DMS114 treated with DMSO at 0.1 percent for 48 hours (cell line): ENCODE data around the gene MAML2.
A peak's percentile ranks its signal among the peaks of the same experiment; 100 is the strongest.

Source experiments
- DNase-seq: peaks from one replicate; lab custom pipeline; 2025; ENCODE audit not compliant: unreplicated experiment; lab: John Stamatoyannopoulos, UW

The MAML2 gene

DNA sequence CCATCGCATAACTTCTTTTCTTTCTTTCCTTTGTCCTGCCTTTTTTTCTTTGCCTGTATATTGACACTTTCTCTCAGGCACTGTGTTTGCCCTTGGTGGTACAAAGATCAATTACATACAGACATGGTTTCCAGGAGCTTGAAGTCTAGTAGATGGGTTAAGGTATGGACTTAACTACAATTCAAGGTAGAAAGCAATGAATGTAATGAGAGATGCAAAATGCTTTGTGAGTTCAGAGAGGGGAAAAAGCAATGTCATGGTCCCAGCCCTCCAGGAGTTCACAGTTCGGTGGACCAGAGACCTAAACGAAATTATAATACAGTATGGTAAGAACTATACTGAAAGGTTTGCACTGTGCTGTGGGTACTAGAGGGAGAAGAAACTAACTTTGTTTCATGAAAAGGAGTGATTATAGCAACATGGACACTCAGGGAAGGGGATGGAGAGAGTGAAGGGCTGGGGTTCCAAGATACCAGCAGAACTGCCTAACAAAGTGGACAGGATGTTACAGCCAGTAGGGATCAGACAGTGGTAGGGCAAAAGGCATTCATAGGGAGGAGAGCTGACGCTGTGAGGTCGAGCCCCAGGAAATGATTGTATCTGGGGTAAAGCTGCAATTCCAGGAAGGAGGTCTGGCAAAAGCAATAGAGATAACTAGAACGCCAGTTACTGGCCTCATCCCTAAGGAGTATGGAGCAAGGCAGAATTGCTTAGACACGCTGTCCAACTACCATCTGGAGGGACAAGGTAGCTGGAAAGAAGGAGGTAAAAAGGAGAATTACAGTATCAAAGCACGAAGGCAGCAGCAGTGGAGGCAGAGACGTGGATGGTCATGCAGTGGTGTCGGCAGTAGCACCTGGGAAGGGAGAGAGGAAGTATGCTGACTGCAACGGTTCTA, 260.7 kb downstream of the MAML2 start:
- no peak for DNase-seq

DNA sequence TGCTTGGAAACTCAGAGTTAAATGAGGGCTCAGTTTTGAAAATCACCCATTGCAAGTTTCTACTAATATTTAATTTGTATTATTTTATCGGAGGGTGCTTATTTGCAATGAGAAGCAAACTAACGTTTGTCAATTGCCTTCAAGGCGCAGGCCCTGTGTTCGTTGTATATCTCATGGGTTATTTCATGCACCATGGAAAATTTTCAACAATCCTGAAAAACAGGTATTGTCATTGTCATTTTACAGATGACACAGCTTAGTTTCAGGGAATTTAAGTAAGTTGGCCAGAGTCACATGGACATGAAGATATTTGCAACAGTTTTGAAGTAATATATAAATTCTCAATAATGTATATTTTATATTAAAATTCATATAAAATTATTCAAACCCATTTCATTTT, 261.4 kb downstream of the MAML2 start:
- no peak for DNase-seq

DNA sequence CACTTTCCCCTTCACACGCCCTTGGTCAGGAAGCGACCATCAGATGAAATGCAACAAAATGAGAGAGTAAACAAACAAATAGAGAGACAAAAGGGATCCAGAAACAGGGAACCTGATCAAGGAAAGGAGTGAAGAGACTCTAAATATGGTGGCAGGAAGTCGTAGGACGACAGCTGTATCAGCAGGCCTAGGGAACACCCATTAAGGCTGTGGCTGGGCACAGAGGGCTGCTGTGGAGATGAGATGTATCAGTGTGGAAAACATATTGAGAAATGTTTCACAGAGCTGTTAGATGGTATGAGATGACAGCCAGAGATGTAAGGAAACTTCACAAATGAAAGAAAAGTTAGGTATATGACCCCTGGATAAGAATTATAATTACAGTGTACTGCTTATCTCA, 263.3 kb downstream of the MAML2 start:
- no peak for DNase-seq

DNA sequence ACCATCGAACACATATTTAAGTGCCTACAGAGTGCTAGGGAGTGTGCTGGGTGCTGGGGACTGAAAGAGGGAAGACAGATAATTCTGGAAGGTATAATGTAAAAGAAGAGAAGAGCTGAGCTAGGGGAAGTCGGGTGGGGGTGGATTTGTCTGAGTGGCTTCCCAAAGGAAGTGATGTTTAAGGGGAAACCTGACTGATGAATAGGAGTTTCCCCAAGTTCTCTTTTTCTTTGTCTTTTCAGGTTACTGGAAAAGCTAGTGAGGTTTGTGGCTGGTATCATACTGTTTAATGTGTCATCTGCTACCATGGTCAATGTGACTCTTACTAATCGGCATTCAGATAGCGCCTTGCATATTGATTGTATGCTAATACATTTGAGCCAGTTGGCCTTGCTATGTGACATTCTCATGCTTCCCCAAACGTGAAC, 267.4 kb downstream of the MAML2 start:
- no peak for DNase-seq

DNA sequence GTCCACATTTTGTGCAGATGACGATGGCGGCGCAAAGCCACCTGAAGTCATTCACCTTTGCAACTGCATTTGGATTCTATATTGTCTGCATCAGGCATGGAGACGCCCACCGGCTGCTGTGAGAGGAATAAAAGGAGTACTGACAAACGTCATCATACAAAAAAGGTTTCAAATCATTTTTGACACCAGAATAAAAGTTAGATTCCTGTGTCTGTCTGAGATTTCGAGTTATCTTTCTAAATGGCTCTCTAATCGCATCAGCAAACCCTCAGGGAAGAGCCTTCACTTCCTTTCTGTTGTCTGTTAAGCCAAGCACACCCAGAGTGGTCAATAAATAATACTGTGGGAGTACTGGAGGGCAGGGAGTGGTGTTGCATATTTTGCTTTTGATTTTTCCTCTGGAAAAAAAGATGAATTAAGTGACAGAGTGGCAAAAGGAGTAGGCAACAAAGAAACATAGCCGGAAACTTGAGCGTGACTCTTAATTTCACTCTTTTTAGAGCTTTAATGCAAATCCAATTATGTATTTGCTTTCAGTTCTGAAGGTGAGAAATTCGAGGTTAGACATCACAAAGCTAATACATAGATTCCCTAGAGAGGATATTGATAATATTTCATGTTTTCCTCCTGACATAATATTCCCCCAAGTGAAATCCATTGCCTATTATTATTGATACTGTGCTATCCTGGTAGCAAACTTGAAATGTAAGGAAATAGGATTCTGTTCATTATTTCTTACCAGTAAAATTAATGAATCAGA, 268.3 kb downstream of the MAML2 start:
- DNase-seq, result no peak

DNA sequence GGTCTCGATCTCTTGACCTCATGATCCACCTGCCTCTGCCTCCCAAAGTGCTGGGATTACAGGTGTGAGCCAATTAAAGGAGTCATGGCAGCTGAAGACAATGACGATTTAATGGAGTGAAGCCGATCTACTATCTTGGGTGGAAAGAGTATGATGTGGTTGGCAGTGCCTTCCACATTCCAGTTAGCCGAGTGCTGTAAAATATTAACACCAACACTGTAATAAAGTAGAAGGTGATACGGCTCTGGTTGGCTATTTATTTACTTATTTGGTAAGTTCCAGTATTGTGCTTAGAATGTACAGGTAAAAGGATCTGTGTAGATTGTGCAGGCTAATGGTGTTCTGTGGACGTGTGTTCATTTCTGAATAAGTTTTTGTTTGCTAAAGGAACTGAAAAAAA, 269.5 kb downstream of the MAML2 start:
- no peak for DNase-seq

DNA sequence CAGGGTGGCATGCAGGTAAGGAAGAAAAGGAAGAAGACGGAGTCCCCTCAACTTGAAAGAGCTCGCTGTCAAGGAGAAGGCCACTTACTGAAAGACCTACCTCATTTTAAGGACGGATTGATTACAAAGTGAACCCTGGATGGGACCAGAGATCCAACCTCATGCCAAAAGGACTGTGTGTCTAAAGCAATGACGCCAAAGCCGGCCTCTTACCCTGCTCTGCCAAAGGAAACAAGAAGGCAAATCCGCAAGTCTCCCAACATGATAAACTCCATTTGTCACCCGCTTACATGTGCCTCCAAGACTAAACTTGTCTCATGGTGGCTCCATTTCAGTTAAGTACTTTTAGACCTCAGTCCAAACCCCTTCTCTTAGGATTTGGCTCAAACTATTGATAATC, 270.4 kb downstream of the MAML2 start:
- no peak for DNase-seq

DNA sequence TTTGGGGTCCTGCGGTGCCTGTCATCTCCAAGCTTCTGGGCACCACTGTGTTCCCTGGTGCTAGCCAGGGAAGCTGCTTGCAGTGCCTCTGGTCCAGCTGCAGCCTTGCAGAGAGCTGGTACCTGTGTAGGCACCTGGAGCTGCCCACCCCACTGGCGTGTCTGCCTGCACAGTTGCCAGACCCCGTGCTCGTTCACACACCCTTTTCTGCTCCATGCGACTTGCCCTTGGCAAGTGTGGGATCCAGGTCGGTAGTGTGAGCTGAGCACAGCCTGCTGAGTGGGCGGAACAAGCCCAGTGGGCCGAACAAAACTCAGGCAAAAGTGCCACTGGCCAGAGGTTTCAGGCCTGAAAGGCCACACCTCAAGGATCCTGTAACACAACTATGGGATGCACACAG, 272.5 kb downstream of the MAML2 start:
- DNase-seq, result no peak

DNA sequence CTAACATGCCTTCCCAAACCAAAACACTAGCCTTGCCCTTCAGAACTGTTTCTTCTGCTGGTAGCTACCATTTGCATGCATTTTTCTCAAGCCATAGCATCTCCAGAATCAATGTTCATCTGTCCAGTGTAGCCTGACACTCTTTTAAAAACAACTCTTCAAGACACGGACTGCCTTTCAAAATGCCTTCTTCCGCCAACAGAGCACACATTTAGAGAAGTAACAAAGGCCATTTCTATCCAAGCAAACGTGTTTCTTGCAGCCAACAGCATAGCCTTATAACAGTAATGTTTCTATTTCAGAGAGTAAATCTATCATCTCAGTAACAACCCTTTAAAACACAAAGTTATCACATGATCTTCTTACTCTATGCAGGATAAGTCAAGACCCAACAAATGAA, 275.8 kb downstream of the MAML2 start:
- DNase-seq, result no peak

DNA sequence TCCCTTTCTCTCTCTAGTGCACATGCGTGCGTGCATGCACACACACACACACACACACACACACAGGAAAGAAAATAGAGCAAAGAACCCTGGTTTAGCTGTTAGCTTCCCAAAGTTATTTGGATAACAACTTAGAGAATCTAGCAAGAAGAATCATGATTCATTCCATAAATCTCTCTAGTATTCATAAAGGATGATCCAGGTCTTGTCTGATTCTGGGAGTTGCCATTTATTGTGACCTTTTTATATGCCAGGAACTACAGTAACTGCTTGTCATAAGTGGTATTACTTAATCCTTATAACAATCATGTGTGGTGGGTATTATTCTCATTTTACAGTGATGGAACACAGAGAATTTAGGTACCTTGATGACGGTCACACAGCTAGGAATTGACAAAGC, 277.6 kb downstream of the MAML2 start:
- DNase-seq, result no peak

DNA sequence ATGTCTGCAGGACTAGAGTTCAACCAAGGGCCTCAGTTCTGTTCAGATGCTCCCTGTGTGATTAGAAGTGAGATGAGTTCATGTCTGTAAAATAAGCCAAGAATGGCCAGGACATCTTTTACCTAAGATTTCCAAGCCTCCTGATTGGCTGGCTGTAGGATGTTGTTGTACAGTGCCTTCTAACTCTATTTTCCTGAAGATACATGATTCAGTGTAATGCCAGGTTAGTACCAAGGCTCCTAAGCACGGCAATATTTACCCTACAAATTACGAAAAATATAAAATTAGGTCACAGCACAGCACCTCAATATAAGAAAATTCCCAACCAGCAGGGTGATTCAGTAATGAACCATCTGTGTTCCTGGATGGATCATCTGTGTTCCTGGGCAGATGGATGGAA, 279.1 kb downstream of the MAML2 start:
- DNase-seq, result no peak

DNA sequence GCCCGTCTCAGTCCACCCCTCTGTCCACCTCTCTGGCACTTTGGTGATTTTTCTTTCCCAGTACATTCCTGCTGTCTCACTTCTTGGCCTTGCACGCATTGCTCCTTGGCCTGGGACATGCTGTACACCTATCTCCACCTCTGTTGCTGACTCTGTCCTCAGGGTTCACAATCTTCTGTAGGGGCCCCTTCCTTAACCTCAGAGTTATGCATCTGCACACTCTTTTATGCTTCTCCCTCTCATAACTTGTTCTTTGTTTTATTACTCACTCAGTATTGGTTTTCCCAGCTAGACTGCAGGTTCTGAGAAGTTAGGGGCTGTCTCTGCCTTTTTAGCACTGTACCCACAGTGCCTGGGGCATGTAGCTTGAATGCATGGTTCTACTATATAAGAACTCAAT, 279.9 kb downstream of the MAML2 start:
- DNase-seq, result no peak

DNA sequence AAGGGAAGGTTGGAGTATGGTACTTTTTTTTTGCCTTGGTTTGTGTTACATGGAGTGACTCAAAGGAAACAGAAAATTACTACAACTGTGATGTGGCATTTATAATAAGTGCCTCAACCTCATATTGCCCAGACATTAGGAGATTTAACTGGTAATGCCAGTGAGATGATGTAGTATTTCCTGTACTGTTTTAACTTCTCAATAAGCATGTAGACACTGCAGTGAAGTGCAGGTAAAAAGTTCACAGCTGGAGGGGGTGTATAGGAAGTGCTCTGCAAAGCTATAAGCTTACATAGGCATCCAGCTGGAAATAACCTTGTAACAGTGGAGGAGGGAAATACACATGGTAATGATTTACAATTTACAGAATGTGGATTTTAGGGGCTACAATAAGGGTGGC, 280.9 kb downstream of the MAML2 start:
- no peak for DNase-seq

DNA sequence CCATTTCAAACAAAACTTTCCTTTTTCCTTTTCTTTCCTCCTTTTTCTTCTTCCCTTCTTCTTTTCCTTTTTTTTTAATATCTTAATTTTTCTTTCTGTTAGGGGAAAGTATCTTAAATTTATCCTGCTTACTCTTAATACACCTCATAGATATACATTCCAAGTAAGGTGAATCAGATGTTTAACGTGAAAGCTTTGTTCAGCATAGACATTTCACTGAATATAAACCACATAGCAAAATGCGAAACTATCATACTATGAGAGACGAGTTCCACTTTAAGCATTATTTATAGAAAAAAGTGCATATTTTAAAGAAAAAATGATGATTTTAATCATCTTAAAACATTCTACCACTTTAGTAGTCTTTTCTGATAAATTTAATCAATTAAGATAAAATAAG, 281.3 kb downstream of the MAML2 start:
- DNase-seq, result no peak

DNA sequence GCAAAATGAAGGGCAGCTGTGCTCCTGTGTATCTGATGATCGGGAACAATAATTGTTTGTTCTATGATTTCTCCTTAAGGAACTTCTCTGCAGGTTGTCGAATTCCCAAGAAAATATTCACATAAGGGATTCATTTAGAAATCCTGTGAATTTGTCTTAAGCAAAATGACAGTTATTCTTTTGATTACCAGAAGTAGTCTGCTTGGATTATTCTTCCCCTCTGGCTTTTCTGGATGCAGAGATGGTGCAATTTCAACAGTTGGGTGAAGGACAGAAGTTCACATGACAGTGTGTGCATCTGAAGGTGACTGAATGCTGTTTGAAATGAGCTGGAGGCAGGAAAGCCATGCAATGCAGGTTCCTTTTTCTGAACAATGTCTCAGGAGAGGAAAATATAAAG, 281.9 kb downstream of the MAML2 start:
- DNase-seq, result no peak

DNA sequence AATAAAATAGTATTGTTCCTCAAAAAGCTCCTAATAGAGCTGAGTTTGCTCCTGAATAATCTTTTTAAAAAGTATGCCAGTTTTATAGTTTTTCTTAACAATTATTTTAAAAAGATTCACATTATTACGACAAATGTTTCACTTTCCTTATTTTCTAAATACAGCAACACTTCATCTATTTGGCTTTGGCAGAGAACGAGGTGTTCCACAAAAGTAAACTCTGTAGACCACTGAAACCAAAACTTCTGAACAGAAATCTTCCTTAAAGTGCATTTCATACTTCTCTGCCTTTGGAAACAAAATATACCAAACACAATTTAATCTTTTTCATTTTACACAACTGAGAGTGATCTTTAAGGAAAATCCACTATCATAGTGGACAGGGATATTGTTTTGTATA, 285.5 kb downstream of the MAML2 start:
- DNase-seq, result no peak

DNA sequence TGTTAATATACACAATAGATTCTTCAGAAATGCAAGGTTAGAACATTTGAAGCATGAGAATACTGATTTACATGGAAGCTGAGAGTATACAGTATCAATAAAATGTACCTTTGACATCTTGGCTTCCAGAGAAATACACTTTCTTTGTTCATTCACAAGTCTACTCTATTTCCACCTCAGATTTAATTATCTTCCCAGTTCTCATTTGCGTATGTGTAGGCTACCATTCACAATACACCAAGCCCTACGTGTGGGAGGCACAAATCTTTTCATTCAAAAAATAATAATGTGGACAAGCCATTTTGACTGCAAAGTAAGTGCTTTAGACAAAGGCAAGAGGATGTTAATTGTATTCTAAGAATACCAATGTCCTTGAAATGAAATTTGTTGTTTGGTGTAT, 286.4 kb downstream of the MAML2 start:
- no peak for DNase-seq

DNA sequence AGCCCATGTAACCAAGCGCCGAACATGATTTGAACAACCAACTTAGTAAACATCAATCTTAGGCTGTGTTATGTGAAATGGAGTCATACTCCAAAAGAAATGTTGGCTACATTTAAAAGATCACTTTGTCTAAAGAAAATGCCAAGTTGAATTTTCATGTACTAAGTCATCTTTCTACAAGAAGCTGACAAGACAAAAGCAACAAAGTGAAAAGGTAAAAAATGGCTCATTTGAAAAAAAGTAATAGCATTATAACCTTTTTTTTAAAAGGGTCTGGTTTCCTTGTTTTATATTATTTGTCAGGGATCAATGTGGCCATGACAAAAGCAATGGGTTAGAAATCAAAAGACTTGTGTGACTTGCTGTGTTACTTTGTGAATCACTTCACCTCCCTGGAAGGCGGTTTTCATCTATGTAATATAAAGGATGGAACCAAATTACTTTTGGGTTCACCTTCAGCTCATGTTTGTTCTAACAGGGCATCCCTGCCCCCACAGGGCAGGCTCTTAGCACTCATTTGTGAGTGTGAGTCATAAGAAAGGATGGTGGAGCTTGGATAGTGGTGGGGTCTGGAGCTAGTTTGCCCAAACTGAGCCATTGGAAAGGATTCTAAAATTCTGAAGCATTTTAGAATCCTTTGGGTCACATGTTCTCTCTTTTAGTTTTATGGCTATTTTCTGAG, 287.1 kb downstream of the MAML2 start:
- no peak for DNase-seq

DNA sequence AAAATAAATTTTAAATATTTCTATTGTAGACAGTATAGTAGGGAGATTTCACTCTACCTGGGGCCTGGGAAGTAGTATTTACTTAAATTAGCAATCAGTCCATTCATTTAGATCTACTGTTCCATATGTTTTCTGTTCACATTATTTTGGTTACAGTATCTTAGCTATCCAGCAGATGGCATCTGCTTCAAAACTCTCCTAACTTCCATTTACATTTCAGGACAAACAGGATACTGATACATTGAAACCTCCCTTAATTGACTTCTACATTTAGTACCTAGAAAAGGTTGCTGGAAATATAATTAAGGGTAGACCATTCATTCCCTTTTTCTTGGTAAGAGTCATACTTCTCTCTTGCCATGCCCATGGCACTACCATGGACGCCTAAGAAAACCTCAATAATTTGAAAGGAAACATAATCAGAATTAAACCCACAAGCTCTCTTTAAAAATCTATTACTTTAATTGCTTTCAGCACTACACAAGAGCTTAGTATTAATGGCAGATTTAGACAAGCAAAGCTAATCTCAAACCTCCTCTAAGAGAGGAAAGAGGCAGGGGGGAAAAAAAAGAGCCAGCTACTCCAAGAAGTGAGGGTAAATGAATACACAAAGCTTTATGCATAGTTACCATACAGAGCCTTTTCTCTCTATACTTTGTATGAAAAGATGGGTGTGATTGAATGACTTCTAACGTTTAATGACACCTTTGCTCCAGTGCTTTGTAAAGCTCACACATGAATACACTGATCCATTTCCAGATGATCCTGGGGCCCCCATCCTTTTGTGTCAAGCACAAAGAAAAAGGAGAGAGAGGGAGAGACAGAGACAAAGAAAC, 287.9 kb downstream of the MAML2 start:
- DNase-seq, result peak; percentile 22

DNA sequence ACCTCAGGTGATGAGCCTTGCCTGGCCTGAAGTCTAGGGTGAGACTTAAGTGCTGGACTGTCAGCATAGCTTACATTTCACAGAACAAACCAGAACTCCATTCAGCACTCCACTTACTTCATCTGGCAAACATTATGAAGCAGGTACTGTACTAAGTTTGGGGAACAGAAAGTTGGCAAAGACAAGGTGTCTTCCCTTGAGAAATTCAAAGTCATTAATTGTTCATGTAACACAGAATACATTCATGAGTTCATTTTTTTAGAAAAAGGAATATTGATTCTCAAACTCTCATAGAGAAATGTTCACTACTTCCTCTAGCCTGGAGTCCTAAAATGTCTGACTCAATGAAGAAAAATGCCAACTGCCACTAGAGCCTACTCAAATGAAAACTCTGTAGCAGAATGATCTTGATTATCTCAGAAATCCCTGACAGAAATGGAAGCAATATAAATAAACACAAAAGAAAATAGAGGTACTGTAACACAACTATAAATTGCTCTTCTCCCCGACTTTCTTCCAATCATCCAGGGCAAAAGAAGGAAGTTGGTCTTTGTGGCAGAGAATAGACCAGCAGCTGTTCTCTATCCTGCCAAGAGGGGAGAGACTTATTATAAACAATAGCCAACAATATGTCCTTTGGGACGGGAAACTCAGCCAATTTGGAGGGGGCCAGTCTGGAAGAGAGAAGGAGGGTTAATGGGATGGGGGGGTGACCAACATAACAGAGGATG, 289.9 kb downstream of the MAML2 start:
- DNase-seq, result no peak
